Measurements from ENCODE around the gene ZNF608.

Gene ZNF608

DNA sequence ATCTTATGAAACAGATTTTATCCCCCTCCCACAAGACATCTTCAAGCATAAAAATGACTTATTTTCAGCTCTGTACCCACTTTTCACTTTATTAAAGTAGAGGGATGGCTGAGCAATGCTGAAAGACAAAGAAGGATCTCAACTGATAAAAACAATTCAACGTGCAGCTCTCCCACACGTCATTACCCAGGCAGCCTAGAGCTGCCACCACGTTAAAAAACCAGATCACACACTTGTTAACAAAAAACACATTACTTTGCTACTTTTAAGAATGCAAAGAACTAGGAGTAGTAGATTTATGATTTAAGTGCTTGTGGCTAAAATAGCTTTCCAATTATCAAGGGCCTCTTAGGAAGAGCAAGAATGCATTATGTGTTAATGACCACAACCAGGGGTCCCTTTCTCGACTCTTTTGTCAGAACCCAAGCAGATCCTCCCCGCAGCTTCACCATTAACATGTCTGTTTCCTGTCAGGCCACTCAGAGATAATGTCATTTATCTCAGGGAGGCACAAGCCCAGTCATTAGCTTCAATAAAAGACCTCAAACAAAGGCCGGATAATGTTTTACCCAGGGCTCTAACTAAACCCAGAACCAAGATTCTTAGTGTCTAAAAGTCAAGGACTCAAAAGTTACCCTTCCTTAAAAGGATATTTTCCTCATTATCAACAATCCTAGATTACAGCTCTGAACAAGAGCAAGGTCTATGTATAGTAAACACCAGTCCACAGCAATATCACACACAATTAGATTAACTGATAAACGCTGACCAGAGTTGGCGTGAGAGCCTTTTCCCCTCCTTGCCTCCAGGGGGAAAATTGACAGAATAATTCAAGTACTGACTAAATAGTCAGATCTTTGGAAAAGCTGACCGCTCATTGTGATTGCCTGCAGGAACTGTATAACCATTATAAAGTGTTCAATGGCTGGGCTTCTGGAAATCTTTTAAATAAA, 7.5 kb downstream of the ZNF608 start:
- no peak for DNase-seq (ENCODE audit: low spot score)

GRCh38 chr5:124737651-124738050, 8.8 kb downstream of the ZNF608 start:
- no peak for DNase-seq (ENCODE audit: low spot score)

DNA sequence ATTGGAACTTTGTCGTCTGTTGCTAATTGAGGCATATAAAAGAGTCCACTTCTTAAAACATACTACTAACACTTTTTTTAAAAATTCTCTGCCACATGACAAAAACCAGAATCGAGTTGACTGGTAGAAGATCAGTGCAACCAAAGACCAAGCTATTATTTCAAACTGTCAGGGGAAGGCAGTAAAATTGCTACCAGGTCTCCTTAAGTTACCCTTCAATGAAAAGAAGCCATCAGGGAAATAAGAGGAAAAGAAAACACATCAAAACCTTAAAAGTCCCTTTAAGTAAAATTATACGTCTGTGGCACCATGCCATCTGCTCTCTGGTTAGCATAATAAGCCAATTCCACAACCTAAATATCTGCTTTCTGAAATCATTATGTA, 9.6 kb downstream of the ZNF608 start:
- no peak for DNase-seq (ENCODE audit: low spot score)

- no peak for DNase-seq (ENCODE audit: low spot score)
Observed at GRCh38 chr5:124736082-124736804, 10.2 kb downstream of the ZNF608 start.

DNA sequence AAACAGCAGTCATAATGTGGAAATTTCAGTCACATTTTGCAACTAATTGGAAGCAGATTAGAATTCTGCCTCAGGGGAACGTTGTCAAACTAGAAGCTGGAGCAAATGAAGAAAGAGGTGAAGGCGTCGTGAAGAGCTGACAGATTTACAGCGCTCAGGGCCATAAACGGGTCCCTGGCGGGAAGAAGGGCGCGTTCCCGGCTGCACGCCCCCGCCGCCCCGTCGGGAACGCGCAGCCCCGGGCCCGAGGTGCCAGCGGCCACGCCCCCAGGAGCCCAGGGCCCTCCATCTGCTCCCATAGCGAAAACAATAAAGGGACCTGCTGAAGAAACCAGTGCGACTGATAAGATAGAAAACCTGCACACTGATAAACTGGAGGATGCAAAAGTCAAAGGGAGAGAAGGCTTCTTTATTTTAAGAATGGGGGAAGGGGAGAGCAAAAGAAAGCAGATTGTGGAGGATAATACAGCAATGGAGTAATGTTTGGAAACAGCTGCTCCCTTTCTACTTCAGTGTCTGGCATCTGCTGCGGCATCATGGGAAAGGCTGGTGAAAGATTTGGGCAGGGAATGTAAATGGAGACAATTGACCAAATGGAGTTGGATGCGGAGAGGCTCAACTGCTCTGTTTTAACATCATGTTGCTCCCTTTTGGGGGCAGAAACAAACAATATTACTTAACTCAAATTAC, 11.1 kb downstream of the ZNF608 start:
- no peak for DNase-seq (ENCODE audit: low spot score)

DNA sequence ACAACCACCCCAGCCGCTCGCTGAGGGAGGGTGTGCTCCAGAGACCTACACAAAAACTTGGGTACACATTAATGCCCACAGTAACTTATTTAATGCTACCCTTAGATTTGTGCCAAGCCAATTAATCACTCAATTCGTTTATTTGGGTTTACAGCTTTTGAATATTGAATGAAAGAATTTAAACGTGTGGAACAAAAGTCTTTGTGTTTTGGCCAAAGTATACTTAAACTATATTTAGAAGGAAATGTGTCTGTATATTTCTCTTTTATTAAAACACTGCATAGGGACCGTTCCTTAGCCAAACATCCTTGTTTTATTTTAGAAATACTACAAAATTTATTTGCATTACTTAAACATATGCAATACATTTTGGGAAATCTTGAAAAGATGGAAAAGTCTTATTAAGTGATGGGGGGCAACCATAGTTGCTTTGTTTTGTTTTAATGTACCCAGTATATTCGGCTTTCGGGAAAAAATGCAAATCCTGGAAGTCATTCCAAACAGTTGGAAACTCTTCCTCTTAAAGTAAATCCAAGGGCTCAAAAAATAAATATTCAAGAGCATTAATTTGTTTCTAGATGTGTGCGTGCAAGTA, 11.8 kb downstream of the ZNF608 start:
- DNase-seq (ENCODE audit: low spot score), result no peak

DNA sequence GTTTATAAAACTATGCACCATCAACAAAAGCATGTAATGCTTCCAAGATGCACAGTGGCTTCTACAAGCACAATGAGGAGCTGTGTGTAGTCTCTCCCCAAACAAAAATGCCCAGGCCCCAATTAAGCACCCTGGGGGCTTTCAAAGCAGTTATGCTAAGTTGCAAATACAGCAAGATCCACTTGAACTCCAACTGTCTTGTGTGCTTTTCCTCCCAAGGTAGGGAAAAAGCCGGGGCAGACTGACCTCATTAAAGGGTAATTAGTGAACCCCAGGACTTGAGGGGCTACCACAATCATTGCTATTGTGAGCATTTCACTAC, 13.1 kb downstream of the ZNF608 start:
- no peak for DNase-seq (ENCODE audit: low spot score)

GRCh38 chr5:124732428-124733328, 13.8 kb downstream of the ZNF608 start:
- no peak for DNase-seq (ENCODE audit: low spot score)

DNA sequence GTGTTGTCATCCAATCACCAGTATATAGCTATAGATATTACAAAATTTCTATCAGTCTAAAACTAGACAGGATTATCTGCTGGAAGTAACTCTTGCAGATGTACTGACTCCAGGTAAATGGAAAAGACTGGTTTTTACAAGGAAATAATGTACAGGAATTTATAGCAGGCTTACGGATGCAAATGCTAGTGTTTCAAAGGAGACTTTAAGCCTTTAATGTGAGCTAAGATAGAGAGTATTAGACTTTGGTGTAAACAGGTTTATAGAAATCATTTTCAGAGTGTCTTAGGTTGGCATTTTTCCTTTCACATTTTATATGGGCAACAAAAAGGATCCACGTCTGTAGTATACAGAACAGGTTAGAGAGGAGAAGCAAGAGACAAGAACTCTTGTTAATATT, 16.1 kb downstream of the ZNF608 start:
- no peak for DNase-seq (ENCODE audit: low spot score)

GRCh38 chr5:124729720-124730359, 16.6 kb downstream of the ZNF608 start:
- DNase-seq (ENCODE audit: low spot score), result no peak

GRCh38 chr5:124728968-124729332, 17.5 kb downstream of the ZNF608 start:
- no peak for DNase-seq (ENCODE audit: low spot score)

GRCh38 chr5:124728331-124728967, 18.0 kb downstream of the ZNF608 start:
- DNase-seq (ENCODE audit: low spot score), result no peak

- no peak for DNase-seq (ENCODE audit: low spot score)
Observed at GRCh38 chr5:124726631-124727362, 19.6 kb downstream of the ZNF608 start.

DNA sequence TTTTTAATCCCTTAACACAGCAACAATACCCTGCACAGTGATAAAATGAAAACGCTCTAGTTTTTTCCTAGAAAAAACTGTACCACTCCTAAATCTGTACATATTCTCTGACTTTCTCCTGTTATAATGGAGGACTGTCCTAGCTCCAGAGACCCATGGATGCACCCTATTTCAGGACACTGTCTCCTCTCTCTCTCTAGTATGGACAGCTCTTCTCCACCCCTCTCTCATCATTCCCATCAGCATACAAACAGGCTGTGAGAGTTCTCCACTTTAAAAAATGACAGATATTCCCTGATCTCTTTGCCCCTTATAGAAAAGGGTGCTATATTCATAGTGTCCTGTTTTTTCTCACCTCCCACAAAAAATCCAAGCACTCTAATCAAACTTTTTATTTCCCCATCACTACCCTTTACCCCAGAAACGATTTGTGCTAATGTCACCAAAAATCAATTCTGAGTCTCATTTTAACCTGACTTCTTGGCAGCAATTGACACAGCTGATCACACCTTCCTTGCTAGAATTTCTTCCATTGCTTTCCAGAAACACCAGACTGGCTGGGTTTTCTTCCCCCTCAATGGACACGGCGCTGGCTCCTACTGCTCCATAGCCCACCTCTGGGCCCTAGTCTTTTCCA, 20.7 kb downstream of the ZNF608 start:
- DNase-seq (ENCODE audit: low spot score), result no peak

DNA sequence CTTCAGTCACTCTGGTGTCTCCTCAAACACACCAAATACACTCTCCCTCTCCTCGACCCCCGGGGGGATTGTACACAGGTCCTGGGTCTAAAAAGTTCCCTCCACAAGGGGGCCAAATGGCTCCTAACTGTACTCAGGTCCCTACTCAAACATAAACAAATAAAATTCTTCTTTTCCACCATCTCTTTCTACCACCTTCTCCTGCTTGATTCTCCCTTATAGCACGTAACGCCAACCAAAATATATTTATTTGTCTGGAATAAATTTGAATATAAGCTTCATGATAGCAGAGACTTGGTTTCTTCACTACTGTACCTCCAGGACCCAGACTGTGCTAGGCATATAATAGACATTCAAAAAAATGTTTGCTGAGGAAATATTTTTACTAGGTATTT, 21.4 kb downstream of the ZNF608 start:
- no peak for DNase-seq (ENCODE audit: low spot score)

DNA sequence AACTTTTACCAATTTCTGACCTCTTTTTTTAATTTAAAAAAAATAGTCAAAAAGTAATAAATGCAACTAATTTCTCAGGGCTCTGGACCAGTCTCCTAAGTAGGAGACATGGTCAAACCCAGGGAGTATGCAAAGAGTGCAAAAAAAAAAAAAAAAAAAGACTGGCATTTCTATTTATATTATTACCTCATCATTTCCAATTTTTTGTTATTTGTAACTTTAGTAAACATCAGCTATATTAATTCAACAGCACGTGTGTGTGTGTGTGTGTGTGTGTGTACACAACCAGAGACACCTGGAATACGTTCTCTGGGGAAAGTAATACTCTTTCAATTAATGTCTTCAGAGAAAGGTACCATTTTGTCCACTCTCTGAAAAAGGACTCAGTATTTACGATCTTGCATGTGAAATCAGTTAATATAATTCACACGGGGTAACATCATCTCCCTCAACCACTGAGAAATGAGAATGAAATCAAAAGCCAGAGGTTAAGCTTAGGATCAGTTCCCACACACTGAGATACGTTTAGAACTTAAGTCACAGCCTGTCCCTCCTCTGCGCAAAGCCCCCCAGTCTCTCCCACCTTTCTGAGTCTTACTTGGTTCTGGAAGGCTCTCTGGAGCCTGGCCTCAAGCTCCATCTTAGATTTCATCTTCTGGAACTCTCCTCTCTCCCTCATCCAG, 21.9 kb downstream of the ZNF608 start:
- no peak for DNase-seq (ENCODE audit: low spot score)

DNA sequence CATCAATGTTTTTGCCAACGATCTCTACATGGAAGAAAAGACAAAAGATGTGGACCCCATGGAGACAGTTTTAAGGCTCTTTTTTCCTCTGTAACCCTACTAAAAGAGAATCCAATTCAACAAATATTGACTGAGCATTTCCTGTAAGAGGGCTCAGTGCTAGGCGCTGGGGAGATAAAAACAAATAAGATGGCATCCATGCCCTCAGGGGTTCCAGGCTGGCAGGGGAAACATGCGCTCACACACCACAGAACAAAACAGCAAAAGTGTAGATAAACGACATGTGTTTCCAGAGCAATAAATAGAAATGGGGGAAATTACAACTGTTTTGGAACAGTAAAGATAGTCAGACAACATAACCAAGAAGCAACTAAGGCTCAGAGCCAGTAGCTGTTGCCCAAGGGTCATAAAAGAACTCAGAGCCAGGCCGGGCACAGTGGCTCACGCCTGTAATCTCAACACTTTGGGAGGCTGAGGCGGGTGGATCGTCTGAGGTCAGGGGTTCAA, 25.2 kb downstream of the ZNF608 start:
- DNase-seq (ENCODE audit: low spot score), result no peak

DNA sequence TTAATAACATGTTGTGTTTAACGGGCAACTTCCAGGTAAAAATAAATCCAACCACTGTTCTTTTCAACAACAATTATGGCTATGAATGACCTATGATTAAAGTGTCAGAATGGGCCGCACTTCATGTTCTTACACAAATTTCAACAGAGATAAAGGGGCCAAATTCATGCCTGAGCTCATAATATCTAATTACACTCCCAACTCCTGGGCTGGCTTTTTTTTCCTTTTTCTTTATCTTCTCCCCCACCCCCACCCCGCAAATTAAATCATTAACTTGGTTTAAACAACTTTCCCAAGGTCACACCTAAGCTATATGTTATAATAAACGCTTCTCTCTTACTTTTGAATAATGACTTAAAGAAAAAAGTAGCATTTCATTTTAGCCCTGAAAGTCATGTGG, 25.8 kb downstream of the ZNF608 start:
- no peak for DNase-seq (ENCODE audit: low spot score)
